IMR-90 (cell line): Measurements from ENCODE around the gene LMX1A. TPM values are rescaled to one million over a fixed set of nuclear protein-coding genes. Genes with fewer than 3 reads are reported as not detected.

Experiments used
- ATAC-seq: fragments of 200-7000 bp; cut with Tn5 transposase; 2 replicates; pipeline ENCODE4 v1.9.1; 2020; ENCODE audit warnings: low read depth, mild to moderate bottlenecking, moderate library complexity
- BruUV-seq: library from RNA; stranded (reverse); fragments of 400-500 nt; replicated peaks from 2 replicates; lab custom pipeline; 2021; lab: Mats Ljungman, UMichigan
- CTCF ChIA-PET: fragments of 300-600 bp; formaldehyde crosslinking; extraction: SDS; loops from one replicate; lab custom pipeline; 2021; ENCODE audit warnings: antibody characterized with exemption; lab: Yijun Ruan, JAX
- POLR2A ChIA-PET: fragments of 300-600 bp; sonication (Branson Sonifier 250); formaldehyde crosslinking; loops from one replicate; lab custom pipeline; 2022; ENCODE audit warnings: antibody characterized with exemption; ENCODE audit not compliant: unreplicated experiment; lab: Charles Lee
- DNase-seq: peaks from one replicate; pipeline ENCODE4 v3.0.0; 2013
- H2AFZ ChIP-seq: replicated peaks from 2 replicates; pipeline ENCODE3; 2013; ENCODE audit warnings: low read length, mild to moderate bottlenecking; ENCODE audit not compliant: poor library complexity
- H2AK5ac ChIP-seq: 2 replicates; pipeline ENCODE4 v1.6.1; 2013; ENCODE audit warnings: low read depth, low read length, inconsistent platforms
- H2AK9ac ChIP-seq: replicated peaks from 2 replicates; pipeline ENCODE3; 2013; ENCODE audit warnings: mild to moderate bottlenecking, low read depth, low read length, moderate library complexity; ENCODE audit not compliant: poor library complexity
- H2BK120ac ChIP-seq: 2 replicates; pipeline ENCODE4 v1.6.1; 2013; ENCODE audit warnings: low read depth, low read length, inconsistent platforms
- H2BK15ac ChIP-seq: 3 replicates; pipeline ENCODE4 v1.6.1; 2013; ENCODE audit warnings: low read depth, low read length, inconsistent platforms
- H2BK20ac ChIP-seq: 2 replicates; pipeline ENCODE4 v1.6.1; 2013; ENCODE audit warnings: low read depth, mild to moderate bottlenecking, inconsistent platforms, low read length, moderate library complexity
- H2BK5ac ChIP-seq: 2 replicates; pipeline ENCODE4 v1.6.1; 2013; ENCODE audit warnings: mild to moderate bottlenecking, low read depth, low read length, inconsistent platforms; ENCODE audit not compliant: poor library complexity, severe bottlenecking
- H3K14ac ChIP-seq: replicated peaks from 2 replicates; pipeline ENCODE4 v1.6.1; 2013; ENCODE audit warnings: low read depth, low read length, inconsistent platforms
- H3K18ac ChIP-seq: 2 replicates; pipeline ENCODE4 v1.6.1; 2013; ENCODE audit warnings: low read depth, low read length, control low read depth
- H3K23ac ChIP-seq: 2 replicates; pipeline ENCODE4 v1.6.1; 2013; ENCODE audit warnings: low read depth, low read length, inconsistent platforms
- H3K27ac ChIP-seq: 2 replicates; pipeline ENCODE4 v1.5.1; 2013; ENCODE audit warnings: mild to moderate bottlenecking, control low read depth, low read length; ENCODE audit not compliant: insufficient read depth
- H3K27me3 ChIP-seq: 2 replicates; pipeline ENCODE4 v1.6.1; 2013; ENCODE audit warnings: low read length; ENCODE audit not compliant: control insufficient read depth, insufficient read depth
- H3K36me3 ChIP-seq: 2 replicates; pipeline ENCODE4 v1.6.1; 2013; ENCODE audit warnings: low read length, mixed read lengths; ENCODE audit not compliant: control insufficient read depth, insufficient read depth
- H3K4ac ChIP-seq: 2 replicates; pipeline ENCODE4 v1.6.1; 2013; ENCODE audit warnings: low read depth, low read length, inconsistent platforms
- H3K4me1 ChIP-seq: 2 replicates; pipeline ENCODE4 v1.6.1; 2013; ENCODE audit warnings: low read length, mixed read lengths; ENCODE audit not compliant: control insufficient read depth, insufficient read depth
- H3K4me2 ChIP-seq: 2 replicates; pipeline ENCODE4 v1.6.1; 2013; ENCODE audit warnings: low read depth, mild to moderate bottlenecking, control low read depth, low read length, moderate library complexity
- H3K4me3 ChIP-seq: 2 replicates; pipeline ENCODE4 v1.5.1; 2013; ENCODE audit warnings: low read depth, mild to moderate bottlenecking, control low read depth, low read length, moderate library complexity; ENCODE audit not compliant: insufficient read depth
- H3K56ac ChIP-seq: 2 replicates; pipeline ENCODE4 v1.6.1; 2013; ENCODE audit warnings: low read length, inconsistent platforms; ENCODE audit not compliant: insufficient read depth; ENCODE audit errors: extremely low read depth
- H3K79me1 ChIP-seq, 2 experiments: 2 replicates each; pipeline ENCODE4 v1.6.1; 2013; ENCODE audit warnings: low read length in 2 of 2, inconsistent platforms in 1 of 2, low read depth in 1 of 2
- H3K9ac ChIP-seq: 2 replicates; pipeline ENCODE4 v1.6.1; 2013; ENCODE audit warnings: low read depth, low read length, control low read depth
- H3K9me1 ChIP-seq: 2 replicates; pipeline ENCODE4 v1.6.1; 2013; ENCODE audit warnings: low read length, inconsistent platforms; ENCODE audit not compliant: insufficient read depth
- H3K9me3 ChIP-seq: 2 replicates; pipeline ENCODE4 v1.6.1; 2013; ENCODE audit warnings: low read length; ENCODE audit not compliant: control insufficient read depth, insufficient read depth
- H4K20me1 ChIP-seq: 2 replicates; pipeline ENCODE4 v1.6.1; 2013; ENCODE audit warnings: low read length, inconsistent platforms; ENCODE audit not compliant: insufficient read depth
- H4K5ac ChIP-seq: 2 replicates; pipeline ENCODE4 v1.6.1; 2013; ENCODE audit warnings: mild to moderate bottlenecking, low read depth, low read length, control low read depth
- H4K8ac ChIP-seq, 2 experiments: 2 replicates each; pipeline ENCODE4 v1.6.1; 2013; ENCODE audit warnings: low read depth in 2 of 2, low read length in 2 of 2, control low read depth in 1 of 2, inconsistent platforms in 1 of 2
- H4K91ac ChIP-seq: 2 replicates; pipeline ENCODE4 v1.6.1; 2013; ENCODE audit warnings: low read depth, low read length, inconsistent platforms; ENCODE audit not compliant: insufficient read depth
- POLR2A ChIP-seq: IDR thresholded peaks from 2 replicates; pipeline ENCODE4 v1.6.1; 2012; ENCODE audit warnings: mild to moderate bottlenecking, low read depth, low read length
- RAD21 ChIP-seq: IDR thresholded peaks from 2 replicates; pipeline ENCODE4 v1.6.1; 2012; ENCODE audit warnings: low read length, improper control_type of control experiment
- SMC3 ChIP-seq: fragments of 150-350 bp; IDR thresholded peaks from 2 replicates; pipeline ENCODE4 v1.6.1; 2016; ENCODE audit warnings: low read depth, mild to moderate bottlenecking, antibody characterized with exemption, low read length, moderate library complexity
- WGBS, 2 experiments: methylation state at CpG; one replicate each; pipeline versions ENCODE4 v1.1.5 to v1.1.7; 2013; ENCODE audit warnings: missing lambda C conversion rate in 2 of 2; ENCODE audit not compliant: insufficient read length in 1 of 2; ENCODE audit errors: extremely low coverage in 2 of 2; 5-methylcytosine and 5-hydroxymethylcytosine counted together
- dilution Hi-C: fragments of 300-500 bp; cut with HindIII; formaldehyde crosslinking; loops from one replicate; pipeline ENCODE4 v1.14.3; 2018; ENCODE audit warnings: low sequenced_read_pairs; ENCODE audit not compliant: unreplicated experiment
- in situ Hi-C: fragments of 300-500 bp; cut with MboI; formaldehyde crosslinking; loops from 3 replicates; pipeline ENCODE4 v1.14.3; 2019; ENCODE audit warnings: low sequenced_read_pairs, inconsistent platforms, mixed read lengths
- intact Hi-C: fragments of 100-400 bp; cut with micrococcal nuclease; formaldehyde crosslinking; loops from 2 replicates; pipeline ENCODE4 v1.10.0; 2022
- polyA plus RNA-seq, 3 experiments: library from polyadenylated mRNA; depleted of rRNA; stranded (reverse); fragments of >200 nt; gene quantifications; 2 replicates each; pipeline ENCODE4 v1.2.3, GENCODE V29; 2012; ENCODE audit warnings: low replicate concordance in 1 of 3
- total RNA-seq: library from RNA; depleted of rRNA; stranded (reverse); fragments of >200 nt; gene quantifications from 2 replicates; pipeline ENCODE4 v1.2.3, GENCODE V29; 2012
- TF ChIP-seq, protein P1 (sequence below): conservative IDR thresholded peaks from 2 replicates; pipeline ENCODE4 v1.5.1; 2012; ENCODE audit warnings: mild to moderate bottlenecking, low read depth, low read length, improper control_type of control experiment

LMX1A gene
- total and polyA plus RNA-seq, 2 of the 4 experiments (the other 2 are of a cell fraction) = not detected

DNA sequence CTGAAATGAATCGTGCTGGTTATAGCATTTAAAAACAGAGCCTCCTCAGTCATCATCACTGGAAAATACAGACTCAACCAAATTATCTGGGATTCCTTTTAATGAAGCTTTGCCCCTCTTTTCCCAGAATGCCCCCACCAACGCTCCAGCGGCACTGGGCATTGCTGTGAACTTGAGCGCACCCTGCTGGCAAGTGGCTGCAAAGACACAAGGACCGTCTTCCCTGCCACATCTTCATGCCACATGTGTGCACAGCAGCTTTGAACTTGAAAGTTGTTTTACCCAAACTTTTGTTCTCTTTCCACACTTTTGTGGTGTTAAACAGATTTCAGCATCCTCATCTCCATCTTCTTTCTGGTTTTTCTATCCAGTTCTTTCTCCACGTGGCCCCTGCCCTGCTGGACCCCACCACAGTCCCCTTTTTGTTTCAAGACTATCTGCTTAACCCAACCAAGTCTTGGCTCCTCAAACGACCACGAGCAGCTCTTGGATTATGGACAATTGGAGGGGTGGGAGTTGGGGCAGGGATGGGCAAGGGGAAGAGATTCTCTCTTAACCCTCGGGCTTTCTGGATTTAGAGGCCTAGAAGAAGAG, 12.8 kb upstream of the LMX1A start:
- Histone ChIP-seq H3K79me1 (no peaks in the 10 kb centered on the region), H2AK5ac (no peak overlapping the region), H4K8ac (no peak overlapping the region), H2BK5ac (no peak overlapping the region), H3K4me1 (no peaks in the 10 kb centered on the region), H4K5ac (no peak overlapping the region), H3K9me1 (no peaks in the 10 kb centered on the region), H3K27me3 (peaks cover 4% of the 10 kb centered on the region; the same call in 1 of the 2 replicates), H2BK15ac (no peak overlapping the region), H3K27ac (no peak overlapping the region), H2BK120ac (no peak overlapping the region), H2AFZ (no peak overlapping the region), H3K56ac (no peak overlapping the region), H3K9ac (no peak overlapping the region), H3K4ac (no peak overlapping the region), H3K4me3 (no peak overlapping the region), H3K18ac (no peak overlapping the region), H3K9me3 (no peaks in the 10 kb centered on the region), H4K91ac (no peak overlapping the region), H3K36me3 (no peaks in the 10 kb centered on the region), H4K20me1 (no peaks in the 10 kb centered on the region), H2AK9ac (no peak overlapping the region), H2BK20ac (no peak overlapping the region), H3K23ac (no peak overlapping the region), H3K14ac (no peak overlapping the region), H3K4me2 (no peak overlapping the region)
- TF ChIP-seq POLR2A (no peak), RAD21 (0 out of 2 replicates have a peak, but pooled peaks have one; percentile 29), SMC3 (peak; percentile 28; the same call in 1 of the 2 replicates)
- TF ChIP-seq, protein P1, sequence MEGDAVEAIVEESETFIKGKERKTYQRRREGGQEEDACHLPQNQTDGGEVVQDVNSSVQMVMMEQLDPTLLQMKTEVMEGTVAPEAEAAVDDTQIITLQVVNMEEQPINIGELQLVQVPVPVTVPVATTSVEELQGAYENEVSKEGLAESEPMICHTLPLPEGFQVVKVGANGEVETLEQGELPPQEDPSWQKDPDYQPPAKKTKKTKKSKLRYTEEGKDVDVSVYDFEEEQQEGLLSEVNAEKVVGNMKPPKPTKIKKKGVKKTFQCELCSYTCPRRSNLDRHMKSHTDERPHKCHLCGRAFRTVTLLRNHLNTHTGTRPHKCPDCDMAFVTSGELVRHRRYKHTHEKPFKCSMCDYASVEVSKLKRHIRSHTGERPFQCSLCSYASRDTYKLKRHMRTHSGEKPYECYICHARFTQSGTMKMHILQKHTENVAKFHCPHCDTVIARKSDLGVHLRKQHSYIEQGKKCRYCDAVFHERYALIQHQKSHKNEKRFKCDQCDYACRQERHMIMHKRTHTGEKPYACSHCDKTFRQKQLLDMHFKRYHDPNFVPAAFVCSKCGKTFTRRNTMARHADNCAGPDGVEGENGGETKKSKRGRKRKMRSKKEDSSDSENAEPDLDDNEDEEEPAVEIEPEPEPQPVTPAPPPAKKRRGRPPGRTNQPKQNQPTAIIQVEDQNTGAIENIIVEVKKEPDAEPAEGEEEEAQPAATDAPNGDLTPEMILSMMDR = peak; percentile 62
- dilution Hi-C loops = no loop called here
- ATAC-seq (peak; percentile 87), DNase-seq (peak; percentile 21)
- POLR2A ChIA-PET = no interaction called here
- BruUV-seq = no TSS peak
- in situ Hi-C loops = no loop called here
- intact Hi-C loops = loop anchor here (5.0 to 10.0 kb wide), 2 partner anchors 225 to 257 kb away; no protein-coding TSS in a partner anchor
- CTCF ChIA-PET = no interaction called here
- WGBS, 2 experiments = 12% methylated on average over 4 of the region's 9 CpGs; no CpG with 5 or more reads in 1 of the 2 experiments
